Panc1 (cell line): ENCODE data around the gene COLGALT1. TPM values are rescaled to one million over a fixed set of nuclear protein-coding genes. Genes with fewer than 3 reads are reported as not detected.

Experiments used
- ATAC-seq: fragments of 200-7000 bp; cut with Tn5 transposase; 2 replicates; pipeline ENCODE4 v1.9.1; 2020; ENCODE audit warnings: mild to moderate bottlenecking, moderate library complexity
- BruUV-seq: library from RNA; stranded (reverse); fragments of 400-500 nt; replicated peaks from 2 replicates; lab custom pipeline; 2021; lab: Mats Ljungman, UMichigan
- CTCF ChIA-PET: fragments of 300-600 bp; sonication (Branson Sonifier 250); formaldehyde crosslinking; loops from one replicate; lab custom pipeline; 2022; ENCODE audit warnings: antibody characterized with exemption; lab: Charles Lee
- POLR2A ChIA-PET: fragments of 300-600 bp; sonication (Branson Sonifier 250); formaldehyde crosslinking; loops from one replicate; lab custom pipeline; 2022; ENCODE audit warnings: antibody characterized with exemption; lab: Charles Lee
- DNase-seq: peaks from one replicate; pipeline ENCODE4 v3.0.0-alpha.2; 2010; ENCODE audit warnings: low read depth, low spot score
- H3K27ac ChIP-seq: 2 replicates; pipeline ENCODE4 v1.5.1; 2011; ENCODE audit warnings: mild to moderate bottlenecking, low read length, inconsistent platforms
- H3K27me3 ChIP-seq: fragments of 200-500 bp; sonication (Bioruptor generic); 2 replicates; pipeline ENCODE4 v1.6.0; 2014; ENCODE audit warnings: low read length, inconsistent platforms; ENCODE audit not compliant: control insufficient read depth, insufficient read depth
- H3K36me3 ChIP-seq: fragments of 200-500 bp; sonication (Bioruptor generic); 2 replicates; pipeline ENCODE4 v1.5.1; 2014; ENCODE audit warnings: inconsistent platforms, mild to moderate bottlenecking, low read length, moderate library complexity; ENCODE audit not compliant: control insufficient read depth, insufficient read depth
- H3K4me1 ChIP-seq: 2 replicates; pipeline ENCODE4 v1.5.1; 2011; ENCODE audit warnings: inconsistent platforms, mild to moderate bottlenecking, low read length, moderate library complexity; ENCODE audit not compliant: control insufficient read depth, insufficient read depth
- H3K4me3 ChIP-seq, 2 experiments: 2 replicates each; pipeline ENCODE4 v1.5.1; 2011 to 2012; ENCODE audit warnings: low read depth in 2 of 2, low read length in 2 of 2, mild to moderate bottlenecking in 2 of 2, inconsistent platforms in 1 of 2, moderate library complexity in 1 of 2
- H3K9me3 ChIP-seq: fragments of 200-500 bp; sonication (Bioruptor generic); 2 replicates; pipeline ENCODE4 v1.5.1; 2014; ENCODE audit warnings: low read depth, mild to moderate bottlenecking, inconsistent platforms, low read length, moderate library complexity; ENCODE audit not compliant: control insufficient read depth, insufficient read depth
- POLR2AphosphoS5 ChIP-seq: IDR thresholded peaks from 2 replicates; pipeline ENCODE4 v1.6.1; 2012; ENCODE audit warnings: mild to moderate bottlenecking, low read depth, low read length, moderate library complexity
- SIN3A ChIP-seq: IDR thresholded peaks from 2 replicates; pipeline ENCODE4 v1.6.1; 2012; ENCODE audit warnings: low read depth, mild to moderate bottlenecking, low read length, moderate library complexity, borderline replicate concordance; ENCODE audit not compliant: insufficient read depth
- TCF7L2 ChIP-seq: IDR thresholded peaks from 2 replicates; pipeline ENCODE4 v1.6.1; 2011; ENCODE audit warnings: mild to moderate bottlenecking, low read depth, low read length, inconsistent platforms
- in situ Hi-C: cut with HindIII; loops from 2 replicates; pipeline ENCODE4 v1.10.0; 2016; ENCODE audit warnings: low sequenced_read_pairs, low pct_unique_long_range_greater_than_20kb
- intact Hi-C: fragments of 100-400 bp; cut with micrococcal nuclease; formaldehyde crosslinking; loops from one replicate; pipeline ENCODE4 v1.10.0; 2022; ENCODE audit not compliant: unreplicated experiment
- total RNA-seq: library from RNA; stranded (reverse); gene quantifications from one replicate; pipeline ENCODE4 v1.2.1, GENCODE V29; 2021; ENCODE audit not compliant: unreplicated experiment
- TF ChIP-seq, protein P1 (sequence below): fragments of 450-650 bp; IDR thresholded peaks from 2 replicates; pipeline ENCODE4 v1.5.1; 2017; ENCODE audit warnings: mild to moderate bottlenecking
- TF ChIP-seq, protein P2 (sequence below), 2 experiments: IDR thresholded peaks; 2 replicates each; pipeline ENCODE4 v1.6.1; 2011 to 2012; ENCODE audit warnings: low read depth in 2 of 2, control low read depth in 1 of 2, low read length in 1 of 2, mild to moderate bottlenecking in 1 of 2, moderate library complexity in 1 of 2; ENCODE audit not compliant: insufficient read depth in 1 of 2

COLGALT1 gene
- total RNA-seq, 1 experiment from 2014 or later = 97.2 TPM

DNA sequence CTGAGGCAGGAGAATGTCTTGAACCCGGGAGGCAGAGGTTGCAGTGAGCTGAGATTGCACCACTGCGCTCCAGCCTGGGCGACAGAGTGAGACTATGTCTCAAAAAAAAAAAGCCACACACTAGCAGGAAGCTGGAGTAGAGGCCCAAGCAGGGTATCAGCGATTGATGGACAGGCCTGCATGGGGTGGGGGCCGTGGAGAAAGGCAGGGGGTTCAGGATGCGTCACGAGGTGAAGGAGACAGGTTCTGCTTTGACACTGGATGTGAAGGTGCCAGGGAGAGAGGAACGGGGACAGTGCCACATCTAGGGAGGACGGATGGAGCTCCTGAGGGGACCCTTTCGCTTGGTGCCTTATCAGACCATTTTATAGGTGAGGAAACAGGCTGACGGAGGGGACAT is 7.1 kb downstream of the COLGALT1 start:
- CTCF ChIA-PET = no interaction called here
- Histone ChIP-seq H3K36me3 (peaks cover 4% of the 10 kb centered on the region; the same call in 1 of the 2 replicates), H3K4me3 (no peak overlapping the region), H3K9me3 (no peaks in the 10 kb centered on the region), H3K4me1 (no peaks in the 10 kb centered on the region), H3K27me3 (no peaks in the 10 kb centered on the region), H3K27ac (no peak overlapping the region)
- BruUV-seq = no TSS peak
- in situ Hi-C loops (no loop called here), intact Hi-C loops (no loop called here)
- TF ChIP-seq POLR2AphosphoS5 (no peak), TCF7L2 (no peak), SIN3A (no peak)
- TF ChIP-seq, protein P1, sequence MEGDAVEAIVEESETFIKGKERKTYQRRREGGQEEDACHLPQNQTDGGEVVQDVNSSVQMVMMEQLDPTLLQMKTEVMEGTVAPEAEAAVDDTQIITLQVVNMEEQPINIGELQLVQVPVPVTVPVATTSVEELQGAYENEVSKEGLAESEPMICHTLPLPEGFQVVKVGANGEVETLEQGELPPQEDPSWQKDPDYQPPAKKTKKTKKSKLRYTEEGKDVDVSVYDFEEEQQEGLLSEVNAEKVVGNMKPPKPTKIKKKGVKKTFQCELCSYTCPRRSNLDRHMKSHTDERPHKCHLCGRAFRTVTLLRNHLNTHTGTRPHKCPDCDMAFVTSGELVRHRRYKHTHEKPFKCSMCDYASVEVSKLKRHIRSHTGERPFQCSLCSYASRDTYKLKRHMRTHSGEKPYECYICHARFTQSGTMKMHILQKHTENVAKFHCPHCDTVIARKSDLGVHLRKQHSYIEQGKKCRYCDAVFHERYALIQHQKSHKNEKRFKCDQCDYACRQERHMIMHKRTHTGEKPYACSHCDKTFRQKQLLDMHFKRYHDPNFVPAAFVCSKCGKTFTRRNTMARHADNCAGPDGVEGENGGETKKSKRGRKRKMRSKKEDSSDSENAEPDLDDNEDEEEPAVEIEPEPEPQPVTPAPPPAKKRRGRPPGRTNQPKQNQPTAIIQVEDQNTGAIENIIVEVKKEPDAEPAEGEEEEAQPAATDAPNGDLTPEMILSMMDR = no peak
- TF ChIP-seq, protein P2, sequence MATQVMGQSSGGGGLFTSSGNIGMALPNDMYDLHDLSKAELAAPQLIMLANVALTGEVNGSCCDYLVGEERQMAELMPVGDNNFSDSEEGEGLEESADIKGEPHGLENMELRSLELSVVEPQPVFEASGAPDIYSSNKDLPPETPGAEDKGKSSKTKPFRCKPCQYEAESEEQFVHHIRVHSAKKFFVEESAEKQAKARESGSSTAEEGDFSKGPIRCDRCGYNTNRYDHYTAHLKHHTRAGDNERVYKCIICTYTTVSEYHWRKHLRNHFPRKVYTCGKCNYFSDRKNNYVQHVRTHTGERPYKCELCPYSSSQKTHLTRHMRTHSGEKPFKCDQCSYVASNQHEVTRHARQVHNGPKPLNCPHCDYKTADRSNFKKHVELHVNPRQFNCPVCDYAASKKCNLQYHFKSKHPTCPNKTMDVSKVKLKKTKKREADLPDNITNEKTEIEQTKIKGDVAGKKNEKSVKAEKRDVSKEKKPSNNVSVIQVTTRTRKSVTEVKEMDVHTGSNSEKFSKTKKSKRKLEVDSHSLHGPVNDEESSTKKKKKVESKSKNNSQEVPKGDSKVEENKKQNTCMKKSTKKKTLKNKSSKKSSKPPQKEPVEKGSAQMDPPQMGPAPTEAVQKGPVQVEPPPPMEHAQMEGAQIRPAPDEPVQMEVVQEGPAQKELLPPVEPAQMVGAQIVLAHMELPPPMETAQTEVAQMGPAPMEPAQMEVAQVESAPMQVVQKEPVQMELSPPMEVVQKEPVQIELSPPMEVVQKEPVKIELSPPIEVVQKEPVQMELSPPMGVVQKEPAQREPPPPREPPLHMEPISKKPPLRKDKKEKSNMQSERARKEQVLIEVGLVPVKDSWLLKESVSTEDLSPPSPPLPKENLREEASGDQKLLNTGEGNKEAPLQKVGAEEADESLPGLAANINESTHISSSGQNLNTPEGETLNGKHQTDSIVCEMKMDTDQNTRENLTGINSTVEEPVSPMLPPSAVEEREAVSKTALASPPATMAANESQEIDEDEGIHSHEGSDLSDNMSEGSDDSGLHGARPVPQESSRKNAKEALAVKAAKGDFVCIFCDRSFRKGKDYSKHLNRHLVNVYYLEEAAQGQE (IDR thresholded peaks at IDR 0.05; ENCODE audit: insufficient read depth in 1 of 2, low read depth in 2 of 2, low read length in 1 of 2) = no peak
- POLR2A ChIA-PET = interaction anchor here (0.6 kb wide), 1 partner anchor 320 kb away, joined by 3 read pairs; no protein-coding TSS in a partner anchor
- ATAC-seq (no peak), DNase-seq (no peak)

DNA sequence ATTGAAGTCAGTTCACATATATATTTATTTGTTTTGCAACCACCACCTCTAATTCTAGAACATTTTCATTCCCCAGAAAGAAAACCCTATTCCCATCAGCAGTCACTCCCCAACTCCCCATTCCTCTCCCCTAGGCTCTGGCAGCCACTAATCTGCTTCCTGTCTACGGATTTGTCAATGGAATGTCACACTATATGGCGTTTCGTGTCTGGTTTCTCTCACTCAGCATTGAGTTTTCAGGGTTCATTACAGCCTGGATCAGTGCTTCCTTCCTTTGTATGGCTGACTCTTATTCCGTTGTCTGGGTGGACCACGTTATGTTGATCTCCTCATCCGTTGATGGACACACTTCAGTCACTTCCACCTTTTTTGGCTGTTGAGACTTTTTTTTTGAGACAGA is 9.3 kb downstream of the COLGALT1 start:
- in situ Hi-C loops = no loop called here
- Histone ChIP-seq H3K9me3 (no peaks in the 10 kb centered on the region), H3K4me3 (no peak overlapping the region), H3K36me3 (peaks cover 4% of the 10 kb centered on the region; the same call in 1 of the 2 replicates), H3K27me3 (no peaks in the 10 kb centered on the region), H3K27ac (no peak overlapping the region), H3K4me1 (no peaks in the 10 kb centered on the region)
- ATAC-seq = no peak
- intact Hi-C loops = no loop called here
- ChIA-PET CTCF (no interaction called here), POLR2A (interaction anchor here (0.7 kb wide), 1 partner anchor 12 kb away, joined by 4 read pairs; no protein-coding TSS in a partner anchor)
- no TSS peak for BruUV-seq
- DNase-seq = no peak
- TF ChIP-seq SIN3A (no peak), POLR2AphosphoS5 (no peak), TCF7L2 (no peak)
- TF ChIP-seq, protein P1 = no peak
- TF ChIP-seq, protein P2 (IDR thresholded peaks at IDR 0.05; ENCODE audit: insufficient read depth in 1 of 2, low read depth in 2 of 2, low read length in 1 of 2) = no peak
